Right cardiac atrium (tissue), 5 donors: Measurements from ENCODE around the gene KERA. TPM values are rescaled to one million over a fixed set of nuclear protein-coding genes. Genes with fewer than 3 reads are reported as not detected.

ENCODE experiments used
- ATAC-seq, 2 donors: fragments of 200-7000 bp; cut with Tn5 transposase; one replicate each; pipeline versions ENCODE4 v1.8.0 to v1.9.1; 2020; ENCODE audit warnings: moderate library complexity in 2 of 2, mild to moderate bottlenecking in 1 of 2
- DNase-seq, 3 donors: peaks; one replicate each; pipeline ENCODE4 v3.0.0-alpha.2; 2020
- H3K27ac ChIP-seq: one replicate; pipeline ENCODE4 v1.5.1; 2013; ENCODE audit warnings: mild to moderate bottlenecking, low read length, control low read depth, moderate library complexity
- H3K27me3 ChIP-seq: one replicate; pipeline ENCODE4 v1.6.1; 2013; ENCODE audit not compliant: control insufficient read depth, insufficient read depth
- H3K4me1 ChIP-seq: one replicate; pipeline ENCODE4 v1.6.1; 2013; ENCODE audit warnings: low read length; ENCODE audit not compliant: control insufficient read depth, insufficient read depth
- H3K4me3 ChIP-seq: one replicate; pipeline ENCODE4 v1.5.1; 2013; ENCODE audit warnings: low read length, control low read depth
- H3K9me3 ChIP-seq: one replicate; pipeline ENCODE4 v1.6.1; 2013; ENCODE audit warnings: low read length; ENCODE audit not compliant: control insufficient read depth
- WGBS: extraction: QIAGEN DNeasy Blood & Tissue Kit; methylation state at CpG from one replicate; pipeline ENCODE4 v1.1.7; 2013; 5-methylcytosine and 5-hydroxymethylcytosine counted together
- intact Hi-C, 4 donors: fragments of 100-400 bp; cut with DNase I; formaldehyde crosslinking; loops; one replicate each; pipeline versions ENCODE4 v1.11.0 to v1.14.0; 2022 to 2023
- polyA plus RNA-seq: library from polyadenylated mRNA; stranded (reverse); fragments of 200-250 nt; gene quantifications from one replicate; pipeline ENCODE4 v1.2.3, GENCODE V29; 2013
- total RNA-seq, 4 donors: library from RNA; stranded (reverse); fragmentation: NEBNext Ultra II Directional; extraction: Animal tissue kit (Norgen Biotek cat#: 25700); gene quantifications; one replicate each; pipeline ENCODE4 v1.2.1, GENCODE V29; 2021
- donor health status: healthy with polysubstance abuse.
- donor health status: DM: no; HTN: yes; CAD: no.
- donor health status: DM: no; HTN: no; CAD: no.
- donor health status: DM: no; HTN: yes; CAD: no; lungs with severe emphysema.
- donor health status: DM: yes; HTN: yes; CAD: no.

Gene KERA
- total and polyA plus RNA-seq, 5 donors = 0.02 TPM; not detected in 4

GRCh38 chr12:91007531-91008290, 50.1 kb downstream of the KERA start:
- H3K27me3 ChIP-seq = no peaks in the 10 kb centered on the region
- DNase-seq (no peak), ATAC-seq (no peak)
- H3K27ac ChIP-seq = no peak overlapping the region
- no peaks in the 10 kb centered on the region for H3K4me1 ChIP-seq
- intact Hi-C loops = no loop called here
- H3K4me3 ChIP-seq = no peak overlapping the region
- 83% methylated on average over 2 of the region's 2 CpGs for WGBS
- no peaks in the 10 kb centered on the region for H3K9me3 ChIP-seq

- Histone ChIP-seq H3K9me3 (no peaks in the 10 kb centered on the region), H3K27ac (no peak within 1 kb of the TSS), H3K27me3 (no peaks in the 10 kb centered on the region)
Observed at GRCh38 chr12:91004872-91005271, 53.0 kb downstream of the KERA start, which contains the start of gene EPYC. TSS of gene EPYC (minus strand) at chr12:91004972. CDS start at chr12:91002565, 2,407 bp downstream.

GRCh38 chr12:91003737-91004136, 54.1 kb downstream of the KERA start:
- Histone ChIP-seq H3K27ac (no peak overlapping the region), H3K9me3 (no peaks in the 10 kb centered on the region), H3K27me3 (no peaks in the 10 kb centered on the region), H3K4me3 (no peak overlapping the region), H3K4me1 (no peaks in the 10 kb centered on the region)
- DNase-seq = no peak
- no peak for ATAC-seq
- intact Hi-C loops = no loop called here

More at GRCh38 chr12:91004872-91005271, 53.0 kb downstream of the KERA start, which contains the start of gene EPYC:
- no peak within 1 kb of the TSS for H3K4me3 ChIP-seq
- ATAC-seq (no peak), DNase-seq (no peak)
- H3K4me1 ChIP-seq = no peaks in the 10 kb centered on the region
- intact Hi-C loops = no loop called here

- intact Hi-C loops = no loop called here
- no peaks in the 10 kb centered on the region for H3K27me3 ChIP-seq
- ATAC-seq (no peak), DNase-seq (no peak)
- 57% methylated on average over 1 of the region's 1 CpG for WGBS
- H3K4me1 ChIP-seq = no peaks in the 10 kb centered on the region
- no peaks in the 10 kb centered on the region for H3K9me3 ChIP-seq
- no peak overlapping the region for H3K4me3 ChIP-seq
- H3K27ac ChIP-seq = no peak overlapping the region
Observed at GRCh38 chr12:91001306-91001705, 56.5 kb downstream of the KERA start.

Other genes with a start within 250 kb of the KERA start
- gene CCER1, start 102.8 kb downstream of the KERA start, total RNA-seq = not detected
- not detected for gene CCER1, start 102.8 kb downstream of the KERA start, polyA plus RNA-seq
- not detected for gene EPYC, start 53.1 kb downstream of the KERA start, total RNA-seq
- 0.09 TPM for gene EPYC, start 53.1 kb downstream of the KERA start, polyA plus RNA-seq
- gene LUM, start 53.5 kb upstream of the KERA start, total RNA-seq = 100 to 1,000 TPM; 163 to 269 (median 257) TPM
- gene LUM, start 53.5 kb upstream of the KERA start, polyA plus RNA-seq = 205 TPM
- gene DCN, start 124.8 kb upstream of the KERA start, total RNA-seq = 1,000 to 10,000 TPM; 1,110 to 1,790 (median 1,514) TPM
- 764 TPM for gene DCN, start 124.8 kb upstream of the KERA start, polyA plus RNA-seq